Femur (tissue), 1 donor: Measurements from ENCODE around the gene ZNF630.
"Not testable (repeated sequence)": the region's sequence is repeated elsewhere in the genome, so short reads cannot be mapped to it uniquely, and the experiment has no call there.

ENCODE experiments used
- DNase-seq: peaks from one replicate; pipeline ENCODE4 v3.0.0-alpha.2; 2017

ZNF630 gene

DNA sequence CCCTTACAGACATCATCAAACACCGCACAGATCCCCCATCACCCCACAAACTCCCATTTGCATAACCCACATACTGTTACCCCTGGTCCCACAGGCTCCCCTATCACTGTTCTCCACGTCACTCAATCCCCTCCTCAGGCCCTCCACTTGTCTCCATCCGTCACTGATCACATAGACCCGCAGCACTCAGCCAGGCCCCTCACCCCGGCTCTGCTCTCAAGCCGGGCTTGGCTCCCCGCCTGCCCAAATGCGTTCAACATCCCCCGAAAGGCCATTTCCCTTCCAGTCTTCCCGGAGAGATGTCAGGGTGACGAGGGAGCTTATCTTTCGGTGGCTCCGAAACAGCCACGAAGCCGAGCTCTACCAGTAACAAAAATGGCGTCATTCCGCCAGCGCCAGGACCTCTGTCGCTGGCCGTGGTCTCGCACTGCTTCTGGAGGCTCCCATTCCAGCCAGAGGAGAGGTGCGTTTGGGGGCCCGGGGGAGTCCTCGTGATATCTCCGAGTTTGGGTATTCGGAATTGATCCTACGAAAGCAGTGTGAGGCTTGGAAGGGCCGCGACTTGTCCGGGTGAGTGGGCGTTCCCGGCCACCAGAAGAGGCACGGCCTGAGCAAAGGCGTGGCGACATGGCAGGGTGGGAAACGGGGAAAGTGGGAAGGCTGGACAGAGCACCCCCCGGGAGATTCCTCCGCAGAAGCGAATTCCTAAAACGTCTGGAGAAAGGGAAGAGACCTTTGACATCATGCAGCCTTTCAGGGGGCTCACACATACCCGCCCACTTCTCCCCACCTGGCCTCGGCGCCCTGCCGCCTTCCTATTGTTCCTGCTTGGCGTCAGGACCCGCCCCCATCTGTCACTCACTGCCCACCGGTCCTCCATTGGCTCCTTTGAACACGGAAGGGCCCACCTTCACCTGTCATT, at the start of gene ZNF630:
Gene ZNF630 (minus strand): TSS at position 577 of the 922 bp plus-strand sequence. CDS start 4,754 bp downstream, outside the sequence.
- peak; percentile 77 for DNase-seq

GRCh38 chrX:48107717-48108116, 36.3 kb upstream of the ZNF630 start:
- no peak for DNase-seq

DNA sequence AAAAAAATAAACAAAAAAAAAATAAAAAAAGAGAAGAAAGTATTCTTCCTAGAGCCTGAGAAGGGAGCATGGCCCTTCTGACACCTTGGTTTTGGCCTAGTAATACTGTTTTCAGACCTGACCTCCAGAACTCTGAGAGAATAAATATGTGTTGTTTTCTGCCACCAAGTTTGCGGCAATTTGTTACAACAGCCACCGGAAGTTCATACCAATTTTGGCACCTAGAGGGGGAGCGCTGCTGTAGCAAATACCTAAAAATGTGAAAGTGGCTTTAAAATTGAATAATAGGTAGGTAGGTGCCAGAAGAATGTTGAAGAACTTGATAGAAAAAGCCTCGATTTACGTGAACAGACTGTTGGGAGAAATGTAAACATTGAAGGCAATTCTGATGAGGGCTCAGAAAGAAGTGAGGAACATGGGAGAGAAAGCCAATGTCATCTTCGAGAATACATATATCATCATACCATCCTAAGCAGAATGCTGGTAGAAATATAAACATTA, 31.5 kb upstream of the ZNF630 start:
- no peak for DNase-seq

DNA sequence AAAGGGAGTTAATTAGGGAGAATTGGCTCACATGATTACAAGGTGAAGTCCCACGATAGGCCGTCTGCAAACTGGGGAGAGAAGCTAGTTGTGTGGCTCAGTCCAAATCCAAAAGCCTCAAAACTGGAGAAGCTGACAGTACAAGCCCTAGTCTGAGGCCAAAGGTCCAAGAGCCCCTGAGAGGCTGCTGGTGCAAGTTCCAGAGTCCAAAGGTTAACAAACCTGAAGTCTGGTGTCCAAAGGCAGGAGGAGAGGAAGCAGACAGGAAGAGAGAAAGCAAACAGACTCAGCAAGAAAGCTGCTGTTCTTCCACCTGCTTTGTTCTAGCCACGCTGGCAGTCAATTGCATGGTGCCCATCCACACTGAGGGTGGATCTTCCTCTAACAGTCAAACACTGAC, 30.0 kb upstream of the ZNF630 start:
- DNase-seq: no peak

DNA sequence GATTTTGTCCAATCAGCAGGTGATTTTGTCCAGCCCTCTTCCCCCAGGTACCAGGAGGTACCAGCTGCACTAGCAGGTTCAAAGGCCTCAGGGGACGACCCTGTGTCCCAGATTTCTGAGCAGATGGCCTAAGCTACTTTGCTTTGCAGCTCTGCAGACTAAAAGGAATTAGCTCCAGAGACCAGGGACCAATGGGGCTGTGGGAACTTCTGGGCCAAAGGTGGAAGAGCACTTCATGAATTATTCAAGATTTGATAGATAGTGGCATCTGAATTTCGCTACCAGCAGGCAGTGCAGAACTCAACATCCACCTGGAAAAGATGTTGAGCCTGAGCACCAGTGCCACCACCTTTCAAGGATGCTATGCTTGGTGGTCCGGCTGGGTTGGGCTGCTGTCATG, 21.1 kb upstream of the ZNF630 start:
- DNase-seq: not testable (repeated sequence)

DNA sequence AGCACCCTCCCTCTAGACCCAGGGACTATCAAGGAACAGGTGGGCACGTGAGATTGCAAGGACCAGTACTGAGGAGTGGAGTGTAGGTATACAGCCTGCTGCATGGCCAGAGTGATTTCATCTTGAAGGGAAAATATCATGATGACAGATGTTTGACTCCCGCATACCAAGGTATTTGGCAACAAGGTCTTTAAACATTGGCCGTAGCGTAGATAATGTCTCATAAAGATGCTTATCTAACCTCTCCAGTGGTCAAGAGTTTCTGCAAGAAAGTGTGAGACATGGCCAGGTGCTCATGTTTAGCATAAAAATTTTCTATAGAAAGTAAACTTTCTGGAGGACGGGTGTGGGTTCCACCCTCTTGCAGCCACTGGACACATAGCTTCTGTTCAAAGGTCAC, 18.7 kb upstream of the ZNF630 start:
- DNase-seq: no peak

DNA sequence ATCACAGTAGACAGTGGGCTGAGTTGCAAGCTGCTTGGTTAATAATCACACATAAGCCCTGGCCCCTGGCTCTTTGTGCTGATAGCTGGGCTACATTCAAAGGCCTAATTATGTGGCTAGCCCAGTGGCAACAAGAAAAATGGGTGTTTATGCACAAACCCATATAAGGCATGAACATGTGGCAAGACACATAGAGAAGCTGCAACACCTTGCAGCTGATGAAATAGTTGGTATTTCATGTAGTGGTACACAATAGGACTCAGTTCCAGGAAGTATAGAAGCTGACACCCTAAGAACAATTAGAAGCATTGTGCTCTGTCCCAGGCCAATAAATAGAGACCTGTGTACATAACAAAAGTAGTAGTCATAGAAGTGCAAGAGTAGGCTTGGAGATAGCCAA, 14.6 kb upstream of the ZNF630 start:
- DNase-seq: no peak

DNA sequence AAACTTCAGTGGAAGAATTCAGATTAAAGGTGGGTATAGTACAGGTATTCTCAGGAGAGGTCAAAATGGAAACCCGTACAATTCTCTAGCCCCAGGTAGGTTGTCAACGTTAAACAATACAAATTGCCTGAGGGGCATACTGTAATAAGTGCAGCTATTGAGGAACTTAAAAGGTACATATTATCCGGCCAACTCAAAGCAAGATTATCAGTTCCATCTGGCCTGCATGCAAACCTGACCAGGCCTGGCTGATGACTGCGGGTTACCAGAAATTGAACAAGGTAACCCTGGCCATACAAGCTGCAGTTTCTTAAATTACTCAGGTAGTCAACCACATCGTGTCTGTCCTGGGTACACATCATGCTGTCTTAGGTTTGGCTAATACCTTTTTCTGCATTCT, 12.3 kb upstream of the ZNF630 start:
- no peak for DNase-seq

DNA sequence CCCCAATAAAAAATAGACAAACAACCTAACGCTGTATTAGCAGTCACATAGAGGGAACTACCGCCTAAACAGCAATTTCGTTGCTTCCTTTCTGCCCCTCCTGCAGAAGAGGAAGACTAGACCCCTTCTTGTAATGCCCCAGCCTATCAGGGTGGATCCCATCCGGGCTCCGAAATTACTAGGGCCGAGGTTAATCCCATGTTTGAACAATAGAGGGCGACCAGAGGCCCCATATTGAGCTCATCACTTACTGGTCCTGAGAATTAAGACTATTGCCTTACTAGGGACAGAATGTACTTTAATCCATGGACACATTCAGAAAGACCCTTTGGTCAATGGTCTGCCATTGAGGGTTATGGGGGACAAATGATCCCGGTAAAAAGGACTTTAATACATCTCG, 11.8 kb upstream of the ZNF630 start:
- peak; percentile 35 for DNase-seq

- no peak for DNase-seq
These were observed 4.9 kb upstream of the ZNF630 start for GRCh38 chrX:48076343-48076742.

DNA sequence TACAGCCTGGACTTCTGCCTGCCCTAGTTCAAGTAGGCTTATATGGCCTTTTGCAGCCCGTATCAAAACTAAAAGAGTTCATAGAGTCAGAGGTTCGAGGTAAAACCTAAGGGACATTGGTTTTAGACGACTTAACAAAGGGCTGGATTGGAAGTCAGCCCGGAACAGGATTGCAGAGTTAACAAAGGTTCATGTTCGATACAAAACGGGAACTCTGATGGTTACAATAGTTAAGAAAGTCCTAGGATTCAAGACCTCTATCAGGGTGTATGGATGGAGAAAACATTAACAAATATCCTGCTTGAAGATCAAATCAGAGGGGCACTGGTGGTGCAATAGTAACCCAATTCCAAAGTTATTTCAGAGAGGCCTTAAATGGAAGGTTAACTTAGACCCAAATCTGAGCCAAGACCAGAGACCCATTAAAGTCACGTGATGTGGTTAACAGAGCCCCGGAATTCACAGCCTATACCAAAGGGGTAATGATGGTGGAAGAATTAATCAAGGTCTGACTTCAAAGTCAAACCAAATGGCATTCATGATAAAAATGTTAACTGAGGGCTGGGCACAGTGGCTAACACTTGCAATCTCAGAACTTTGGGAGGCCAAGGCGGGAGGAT, 656 bp upstream of the ZNF630 start:
- no peak for DNase-seq

GRCh38 chrX:48068096-48068887, 3.1 kb downstream of the ZNF630 start:
- no peak for DNase-seq

- DNase-seq: no peak
These were observed 7.2 kb downstream of the ZNF630 start for GRCh38 chrX:48064261-48064660.

DNA sequence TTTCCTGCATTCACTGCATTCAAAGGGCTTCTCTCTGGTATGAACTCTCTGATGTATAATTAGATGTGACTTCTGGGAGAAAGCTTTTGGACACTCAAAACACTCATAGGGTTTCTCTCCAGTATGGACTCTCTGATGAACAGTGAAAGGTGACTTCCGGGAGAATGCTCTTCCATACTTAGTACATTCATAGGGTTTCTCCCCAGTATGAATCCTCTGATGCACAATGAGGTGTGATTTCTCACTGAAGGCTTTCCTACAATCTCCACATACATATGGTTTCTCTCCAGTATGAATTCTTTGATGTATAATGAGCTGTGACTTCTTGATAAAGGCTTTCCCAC, 12.2 kb downstream of the ZNF630 start:
- DNase-seq: no peak

- no peak for DNase-seq
These were observed 12.7 kb downstream of the ZNF630 start for GRCh38 chrX:48058621-48059295.

DNA sequence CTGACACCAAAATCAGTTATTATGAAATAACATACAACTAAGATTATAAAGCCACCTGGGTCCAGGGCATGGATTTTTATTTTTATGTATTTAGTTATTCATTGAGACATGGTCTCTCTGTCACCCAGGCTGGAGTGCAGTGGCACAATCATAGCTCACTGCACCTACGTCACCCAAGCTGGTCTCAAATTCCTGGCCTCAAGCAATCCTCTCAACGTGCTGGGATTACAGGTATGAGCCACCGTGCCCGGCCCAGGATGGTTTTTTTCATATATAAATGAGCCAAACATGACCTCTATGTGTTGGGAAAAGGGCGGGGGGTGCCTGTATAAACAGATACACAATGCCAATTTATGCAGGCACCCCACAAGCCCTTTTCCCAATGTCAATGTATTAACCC, 24.6 kb downstream of the ZNF630 start:
- DNase-seq: no peak

DNA sequence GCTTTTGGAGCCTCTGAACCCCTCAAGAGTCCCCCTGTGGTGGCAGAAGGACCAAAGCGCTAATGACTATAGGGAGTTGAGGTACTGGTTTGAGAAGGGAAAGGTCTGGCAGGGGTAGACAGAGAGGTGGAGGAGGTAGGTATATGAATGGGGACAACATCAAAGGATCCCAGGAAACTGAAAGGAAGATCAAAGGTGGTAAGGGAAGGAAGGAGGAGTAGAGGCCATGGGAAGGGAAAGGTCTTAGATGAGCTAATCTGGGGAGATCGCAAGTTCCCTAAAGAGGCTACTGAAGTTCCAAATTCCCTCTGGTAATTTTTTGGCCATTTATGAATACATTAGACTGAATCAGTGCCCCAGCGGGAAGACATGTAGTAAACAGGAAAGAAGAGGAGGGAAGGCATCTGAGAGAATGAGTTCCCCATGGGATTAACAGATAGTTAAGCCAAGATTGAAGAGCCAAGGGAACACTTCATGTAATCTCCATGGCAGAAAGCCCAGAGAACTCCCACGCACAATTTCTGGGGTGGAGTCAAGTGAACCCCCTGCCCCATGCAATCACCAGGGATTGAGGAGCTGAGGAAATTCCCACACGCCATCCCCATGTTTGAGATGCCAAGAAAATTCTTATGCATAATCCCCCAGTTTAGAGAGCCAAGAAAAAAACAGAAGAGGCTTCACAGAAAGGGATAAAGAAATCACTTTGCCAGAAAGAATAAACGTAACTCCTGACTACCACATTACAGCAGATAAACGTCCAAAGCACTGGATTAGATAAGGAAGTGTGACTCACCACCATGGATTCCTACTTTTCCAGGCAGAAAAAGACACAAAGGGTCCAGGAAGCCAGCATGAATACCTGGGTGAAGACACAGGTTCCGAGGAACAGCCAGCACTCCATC, 25.8 kb downstream of the ZNF630 start:
- DNase-seq: no peak

- DNase-seq: no peak
These were observed 28.4 kb downstream of the ZNF630 start for GRCh38 chrX:48043056-48043455.

- no peak for DNase-seq
These were observed 35.5 kb downstream of the ZNF630 start for GRCh38 chrX:48035891-48036290.

DNA sequence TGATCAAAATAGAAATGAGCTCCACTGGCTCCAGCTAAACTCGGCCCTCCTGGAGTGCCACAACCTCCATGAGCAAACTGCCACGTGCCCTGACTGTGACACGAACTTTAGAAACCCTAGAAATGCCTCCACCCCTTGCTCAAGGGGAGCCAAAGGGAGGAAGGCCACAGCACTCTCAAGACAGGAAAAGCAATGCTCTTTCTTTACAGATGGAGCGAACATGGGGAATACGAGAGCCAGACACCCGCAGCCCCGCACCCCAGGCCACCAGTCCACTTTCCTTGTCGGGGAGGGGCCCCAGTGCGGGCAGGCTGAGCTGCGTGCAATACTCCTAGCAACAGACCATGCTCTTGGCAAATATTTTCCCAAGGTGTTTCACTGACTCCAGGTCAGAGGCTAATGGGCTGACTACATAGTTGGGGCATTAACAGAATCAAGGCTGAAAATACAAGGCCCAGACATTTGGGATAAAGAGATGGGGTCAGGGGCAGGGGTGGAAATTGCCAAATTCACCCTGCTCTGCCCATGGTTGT, 40.7 kb downstream of the ZNF630 start:
- not testable (repeated sequence) for DNase-seq

DNA sequence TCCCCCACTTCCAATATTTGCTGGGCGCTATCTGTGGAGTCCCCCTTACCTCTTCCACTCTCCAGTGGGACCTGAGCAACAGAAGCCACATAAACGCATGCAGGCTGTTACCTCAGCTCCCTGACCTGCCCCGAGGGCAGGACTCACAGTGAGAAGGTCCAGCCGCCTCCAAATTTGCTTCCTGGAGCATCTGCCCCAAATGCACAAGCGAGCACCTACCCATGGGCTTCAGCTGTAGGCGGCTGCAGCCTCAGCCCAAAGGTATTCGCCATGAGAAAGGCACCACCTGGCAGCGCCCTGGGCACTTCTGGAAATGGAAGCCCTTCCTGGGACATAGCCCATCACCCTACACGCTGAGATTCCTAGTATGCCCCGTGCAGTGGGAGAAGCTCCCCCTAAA, 41.2 kb downstream of the ZNF630 start:
- no peak for DNase-seq
